Mesenchymal stem cell (in vitro differentiated cells and primary cell): ENCODE results near the gene MICU1.

Source experiments
- DNase-seq: peaks from one replicate; pipeline ENCODE4 v3.0.0-alpha.2; 2013
- H2AFZ ChIP-seq: one replicate; pipeline ENCODE4 v1.6.1; 2013; ENCODE audit warnings: low read depth, mild to moderate bottlenecking, control low read depth, inconsistent platforms, low read length, moderate library complexity
- H2AK5ac ChIP-seq: 2 replicates; pipeline ENCODE4 v1.6.1; 2013; ENCODE audit warnings: low read length, moderate library complexity, mild to moderate bottlenecking, inconsistent platforms; ENCODE audit not compliant: severe bottlenecking
- H2BK120ac ChIP-seq: one replicate; pipeline ENCODE4 v1.6.1; 2013; ENCODE audit warnings: low read depth, mild to moderate bottlenecking, inconsistent platforms, low read length, moderate library complexity
- H2BK12ac ChIP-seq, 2 experiments: one replicate each; pipeline ENCODE4 v1.6.1; 2013; ENCODE audit warnings: inconsistent platforms in 2 of 2, low read length in 2 of 2, mild to moderate bottlenecking in 2 of 2, moderate library complexity in 2 of 2, control low read depth in 1 of 2
- H2BK15ac ChIP-seq: one replicate; pipeline ENCODE4 v1.6.1; 2013; ENCODE audit warnings: mild to moderate bottlenecking, low read depth, inconsistent platforms; ENCODE audit not compliant: poor library complexity, severe bottlenecking
- H2BK5ac ChIP-seq: 2 replicates; pipeline ENCODE4 v1.6.1; 2013; ENCODE audit warnings: low read depth, mild to moderate bottlenecking, low read length, control low read depth, inconsistent platforms; ENCODE audit not compliant: poor library complexity, severe bottlenecking
- H3K14ac ChIP-seq, 2 experiments: one replicate each; pipeline ENCODE4 v1.6.1; 2013; ENCODE audit warnings: inconsistent platforms in 2 of 2, low read length in 2 of 2, control low read depth in 1 of 2, mild to moderate bottlenecking in 1 of 2, moderate library complexity in 1 of 2
- H3K18ac ChIP-seq, 2 experiments: one replicate each; pipeline ENCODE4 v1.6.1; 2013; ENCODE audit warnings: inconsistent platforms in 2 of 2, low read length in 2 of 2, control low read depth in 1 of 2, low read depth in 1 of 2, mild to moderate bottlenecking in 1 of 2
- H3K23ac ChIP-seq, 2 experiments: one replicate each; pipeline ENCODE4 v1.6.1; 2013; ENCODE audit warnings: inconsistent platforms in 2 of 2, low read length in 2 of 2, mild to moderate bottlenecking in 2 of 2, moderate library complexity in 2 of 2, control low read depth in 1 of 2
- H3K27ac ChIP-seq: 2 replicates; pipeline ENCODE4 v1.5.1; 2013; ENCODE audit warnings: mild to moderate bottlenecking, moderate library complexity, low read length, control low read depth, inconsistent platforms; ENCODE audit not compliant: poor library complexity, severe bottlenecking
- H3K27me3 ChIP-seq, 2 experiments: 2 replicates each; pipeline versions ENCODE4 v1.6.1 to v1.7.0; 2013; ENCODE audit warnings: low read length in 2 of 2, mild to moderate bottlenecking in 2 of 2, moderate library complexity in 2 of 2, control low read depth in 1 of 2, inconsistent platforms in 1 of 2; ENCODE audit not compliant: control insufficient read depth in 1 of 2, insufficient read depth in 1 of 2
- H3K36me3 ChIP-seq, 2 experiments: 2 replicates each; pipeline versions ENCODE4 v1.6.1 to v1.7.0; 2013; ENCODE audit warnings: low read length in 2 of 2, control low read depth in 1 of 2, inconsistent platforms in 1 of 2, low read depth in 1 of 2, mild to moderate bottlenecking in 1 of 2; ENCODE audit not compliant: insufficient read depth in 2 of 2, control insufficient read depth in 1 of 2
- H3K4ac ChIP-seq, 2 experiments: one replicate each; pipeline ENCODE4 v1.6.1; 2013; ENCODE audit warnings: inconsistent platforms in 2 of 2, low read length in 2 of 2, mild to moderate bottlenecking in 2 of 2, moderate library complexity in 2 of 2, control low read depth in 1 of 2, low read depth in 1 of 2
- H3K4me1 ChIP-seq: 2 replicates; pipeline ENCODE4 v1.6.1; 2013; ENCODE audit warnings: low read depth, low read length, control low read depth; ENCODE audit not compliant: control insufficient read depth, insufficient read depth
- H3K4me2 ChIP-seq: 2 replicates; pipeline ENCODE4 v1.6.1; 2013; ENCODE audit warnings: low read length, mild to moderate bottlenecking, inconsistent platforms; ENCODE audit not compliant: poor library complexity, severe bottlenecking
- H3K4me3 ChIP-seq, 2 experiments: 2 replicates each; pipeline versions ENCODE4 v1.5.1 to v1.7.0; 2013; ENCODE audit warnings: low read length in 2 of 2, mild to moderate bottlenecking in 2 of 2, control low read depth in 1 of 2, low read depth in 1 of 2; ENCODE audit not compliant: insufficient read depth in 1 of 2
- H3K79me1 ChIP-seq: replicated peaks from 2 replicates; pipeline ENCODE4 v1.6.1; 2013; ENCODE audit warnings: mild to moderate bottlenecking, control low read depth, low read length, inconsistent platforms; ENCODE audit not compliant: poor library complexity, severe bottlenecking
- H3K9ac ChIP-seq: 2 replicates; pipeline ENCODE4 v1.7.0; 2013; ENCODE audit warnings: mild to moderate bottlenecking, low read length, moderate library complexity
- H3K9me3 ChIP-seq: 2 replicates; pipeline ENCODE4 v1.7.0; 2013; ENCODE audit warnings: mild to moderate bottlenecking, low read length; ENCODE audit not compliant: control insufficient read depth
- H4K8ac ChIP-seq: one replicate; pipeline ENCODE4 v1.6.1; 2013; ENCODE audit warnings: inconsistent platforms, mild to moderate bottlenecking, low read length, moderate library complexity
- H4K91ac ChIP-seq: one replicate; pipeline ENCODE4 v1.6.1; 2013; ENCODE audit warnings: mild to moderate bottlenecking, low read length, inconsistent platforms
- WGBS: methylation state at CpG from one replicate; pipeline ENCODE4 v1.1.7; 2013; ENCODE audit warnings: mixed read lengths; 5-methylcytosine and 5-hydroxymethylcytosine counted together

Gene MICU1

DNA sequence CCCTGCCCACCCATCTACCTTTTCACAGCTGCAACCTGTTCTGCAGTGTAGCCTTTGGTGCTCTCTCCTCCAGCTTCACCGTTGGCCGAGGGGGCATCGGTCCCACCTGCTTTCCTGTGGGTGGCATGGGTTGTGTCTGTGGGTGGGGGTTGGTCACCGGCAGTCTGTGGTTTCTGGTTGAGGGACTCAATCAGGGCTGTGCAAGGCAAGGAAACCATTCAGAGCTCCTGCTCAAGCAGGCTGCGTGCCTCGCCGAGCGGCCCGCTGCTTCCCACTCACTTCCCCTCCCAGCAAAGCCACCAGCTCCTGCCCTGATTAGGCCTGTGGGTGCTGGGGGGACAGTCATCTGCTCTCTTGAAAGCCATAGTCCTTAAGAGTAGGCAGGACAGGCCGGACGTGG, 280.9 kb downstream of the MICU1 start:
- Histone ChIP-seq H2BK15ac (no peak overlapping the region), H2AK5ac (no peak overlapping the region), H4K91ac (no peak overlapping the region), H2BK120ac (no peak overlapping the region), H3K18ac (no peak overlapping the region), H3K36me3 (peaks cover 56 to 70% of the 10 kb centered on the region in 2 experiments), H3K79me1 (peaks cover 42% of the 10 kb centered on the region), H2AFZ (no peak overlapping the region), H3K23ac (no peak overlapping the region), H3K27ac (no peak overlapping the region), H4K8ac (no peak overlapping the region), H3K9me3 (no peaks in the 10 kb centered on the region), H3K27me3 (no peaks in the 10 kb centered on the region), H3K4ac (no peak overlapping the region), H3K4me3 (no peak overlapping the region), H2BK5ac (no peak overlapping the region), H3K9ac (no peak overlapping the region), H3K14ac (no peak overlapping the region), H2BK12ac (no peak overlapping the region), H3K4me2 (no peak overlapping the region), H3K4me1 (peaks cover 27% of the 10 kb centered on the region)
- DNase-seq, result no peak
- 100% methylated on average over 11 of the region's 11 CpGs for WGBS

DNA sequence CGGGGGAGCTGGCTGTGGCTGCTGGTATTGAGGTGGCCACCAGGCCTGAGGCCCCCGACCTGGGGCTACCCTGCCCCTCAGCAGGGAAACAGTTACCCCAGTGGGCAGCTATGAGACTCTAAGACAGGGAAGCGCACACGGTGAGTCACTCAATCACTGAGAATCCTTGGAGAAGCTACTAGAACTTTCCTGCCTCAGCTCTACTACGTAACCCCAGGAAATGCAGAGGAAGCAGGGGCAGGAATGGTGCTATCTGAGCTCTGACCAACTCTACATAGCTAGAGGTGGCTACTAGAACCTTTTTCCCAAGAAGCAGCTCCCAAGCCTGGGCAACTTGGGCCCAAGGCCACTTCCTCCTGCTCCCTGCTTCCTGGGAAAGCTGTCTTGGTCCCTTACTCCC, 283.0 kb downstream of the MICU1 start:
- Histone ChIP-seq H2AFZ (no peak overlapping the region), H3K23ac (no peak overlapping the region), H3K4me3 (no peak overlapping the region), H2BK15ac (no peak overlapping the region), H2BK5ac (no peak overlapping the region), H3K9me3 (no peaks in the 10 kb centered on the region), H2BK120ac (no peak overlapping the region), H3K4ac (no peak overlapping the region), H3K18ac (no peak overlapping the region), H3K79me1 (peaks cover 35% of the 10 kb centered on the region), H4K8ac (no peak overlapping the region), H3K4me2 (no peak overlapping the region), H2BK12ac (no peak overlapping the region), H2AK5ac (peak overlapping the region; percentile 2), H3K36me3 (peaks cover 50 to 62% of the 10 kb centered on the region in 2 experiments), H3K9ac (no peak overlapping the region), H3K14ac (no peak overlapping the region), H3K27ac (no peak overlapping the region), H3K4me1 (peaks cover 14% of the 10 kb centered on the region), H4K91ac (no peak overlapping the region), H3K27me3 (no peaks in the 10 kb centered on the region)
- DNase-seq, result no peak
- 97% methylated on average over 5 of the region's 5 CpGs for WGBS

DNA sequence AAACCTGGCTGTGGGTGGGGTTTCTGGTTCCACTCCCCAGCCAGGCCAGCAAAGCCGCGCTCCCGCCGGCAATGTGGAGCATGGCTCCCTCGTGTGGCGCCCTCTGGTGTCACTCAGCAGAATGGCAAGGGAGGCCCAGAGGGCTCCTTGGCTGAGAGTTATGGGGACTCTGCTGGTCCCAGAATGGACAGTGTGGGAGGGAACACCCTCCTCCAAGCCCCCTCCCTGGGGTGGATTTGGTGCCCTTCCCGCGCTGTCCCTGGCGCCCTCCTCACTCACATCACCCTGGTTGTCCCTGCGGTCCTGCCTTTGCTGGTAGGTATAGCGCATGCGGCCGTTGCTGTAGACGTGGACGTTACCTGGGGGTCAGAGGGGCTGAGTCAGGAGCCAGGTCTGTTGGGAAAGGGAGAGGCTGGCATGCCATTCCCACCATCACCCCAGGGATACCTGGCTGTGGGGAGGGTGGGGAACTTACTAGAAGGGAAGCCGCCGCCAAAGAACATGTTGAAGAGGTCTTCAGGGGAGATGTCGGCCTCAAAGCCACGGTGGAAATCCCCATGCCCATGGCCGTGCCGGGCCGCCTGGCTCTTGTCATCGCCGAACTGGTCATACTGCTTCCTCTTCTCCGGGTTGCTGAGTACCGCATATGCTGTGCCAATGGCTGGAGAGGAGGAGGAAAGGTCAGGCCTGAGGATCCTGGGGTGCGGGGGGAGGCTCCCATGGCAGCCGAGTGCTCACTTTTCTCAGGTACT, 285.2 kb downstream of the MICU1 start:
- Histone ChIP-seq H2AK5ac (peak overlapping the region; percentile 12), H3K36me3 (peaks cover 68 to 78% of the 10 kb centered on the region in 2 experiments), H3K4me3 (no peak overlapping the region), H2BK15ac (no peak overlapping the region), H3K9me3 (no peaks in the 10 kb centered on the region), H3K27ac (no peak overlapping the region), H3K18ac (peak overlapping the region in 1 of 2 experiments; percentile 33), H3K27me3 (no peaks in the 10 kb centered on the region), H3K4ac (peak overlapping the region in 1 of 2 experiments; percentile 66), H3K9ac (no peak overlapping the region), H3K79me1 (peaks cover 35% of the 10 kb centered on the region), H3K4me2 (no peak overlapping the region), H2AFZ (no peak overlapping the region), H3K23ac (no peak overlapping the region), H2BK5ac (no peak overlapping the region), H4K91ac (peak overlapping the region; percentile 65), H4K8ac (peak overlapping the region; percentile 55), H3K4me1 (peaks cover 27% of the 10 kb centered on the region), H3K14ac (no peak overlapping the region), H2BK120ac (no peak overlapping the region), H2BK12ac (peak overlapping the region in 1 of 2 experiments; percentile 49)
- peak; percentile 70 for DNase-seq
- WGBS, result 80% methylated on average over 26 of the region's 28 CpGs

GRCh38 chr10:72338180-72338579, 287.7 kb downstream of the MICU1 start:
- H3K9me3 ChIP-seq, result no peaks in the 10 kb centered on the region
- no peak overlapping the region for H3K4ac ChIP-seq
- peaks cover 54 to 84% of the 10 kb centered on the region in 2 experiments for H3K36me3 ChIP-seq
- no peak overlapping the region for H2AK5ac ChIP-seq
- no peaks in the 10 kb centered on the region for H3K27me3 ChIP-seq
- H3K4me1 ChIP-seq, result peaks cover 45% of the 10 kb centered on the region
- no peak overlapping the region for H2BK15ac ChIP-seq
- H3K18ac ChIP-seq, result no peak overlapping the region
- H3K23ac ChIP-seq, result no peak overlapping the region
- H3K27ac ChIP-seq, result no peak overlapping the region
- no peak overlapping the region for H2BK12ac ChIP-seq
- over 99% methylated on average over 6 of the region's 7 CpGs for WGBS
- no peak overlapping the region for H2BK5ac ChIP-seq
- no peak overlapping the region for H2BK120ac ChIP-seq
- H3K79me1 ChIP-seq, result peaks cover 17% of the 10 kb centered on the region
- H3K14ac ChIP-seq, result no peak overlapping the region
- H3K9ac ChIP-seq, result no peak overlapping the region
- no peak overlapping the region for H4K8ac ChIP-seq
- H3K4me2 ChIP-seq, result no peak overlapping the region
- no peak for DNase-seq
- no peak overlapping the region for H3K4me3 ChIP-seq
- H2AFZ ChIP-seq, result no peak overlapping the region
- H4K91ac ChIP-seq, result no peak overlapping the region
